Mesendoderm (in vitro differentiated cells): ENCODE measurements around the gene PIK3R6.

Source experiments
- DNase-seq: peaks from one replicate; pipeline ENCODE4 v3.0.0; 2013
- H2AK5ac ChIP-seq: 2 replicates; pipeline ENCODE4 v1.6.1; 2013; ENCODE audit warnings: low read length, inconsistent platforms
- H2BK120ac ChIP-seq: 2 replicates; pipeline ENCODE4 v1.6.1; 2013; ENCODE audit warnings: low read depth, mild to moderate bottlenecking, low read length, moderate library complexity, mixed read lengths
- H2BK15ac ChIP-seq: replicated peaks from 2 replicates; pipeline ENCODE4 v1.6.1; 2013; ENCODE audit warnings: low read depth, mild to moderate bottlenecking, moderate library complexity
- H2BK5ac ChIP-seq: 2 replicates; pipeline ENCODE4 v1.6.1; 2013; ENCODE audit warnings: low read length, inconsistent platforms
- H3K18ac ChIP-seq: 2 replicates; pipeline ENCODE4 v1.6.1; 2013; ENCODE audit warnings: mild to moderate bottlenecking, low read length, mixed read lengths
- H3K23ac ChIP-seq: one replicate; pipeline ENCODE4 v1.6.1; 2013; ENCODE audit warnings: low read length
- H3K27ac ChIP-seq: 2 replicates; pipeline ENCODE4 v1.5.1; 2013; ENCODE audit warnings: low read depth, mild to moderate bottlenecking, inconsistent platforms, low read length, moderate library complexity
- H3K27me3 ChIP-seq: 2 replicates; pipeline ENCODE4 v1.6.1; 2013; ENCODE audit warnings: low read length, control low read depth, mild to moderate bottlenecking, inconsistent platforms; ENCODE audit not compliant: insufficient read depth, poor library complexity
- H3K36me3 ChIP-seq: 2 replicates; pipeline ENCODE4 v1.6.1; 2013; ENCODE audit warnings: low read length, inconsistent platforms; ENCODE audit not compliant: control insufficient read depth, insufficient read depth
- H3K4ac ChIP-seq: one replicate; pipeline ENCODE4 v1.6.1; 2013; ENCODE audit warnings: low read depth, mild to moderate bottlenecking, low read length, moderate library complexity
- H3K4me1 ChIP-seq: 2 replicates; pipeline ENCODE4 v1.6.1; 2013; ENCODE audit warnings: low read depth, low read length, inconsistent platforms; ENCODE audit not compliant: control insufficient read depth
- H3K4me2 ChIP-seq: 2 replicates; pipeline ENCODE4 v1.6.1; 2013; ENCODE audit warnings: low read length
- H3K4me3 ChIP-seq: 2 replicates; pipeline ENCODE4 v1.5.1; 2013; ENCODE audit warnings: mild to moderate bottlenecking, low read length
- H3K56ac ChIP-seq: one replicate; pipeline ENCODE4 v1.6.1; 2013; ENCODE audit warnings: low read length
- H3K79me1 ChIP-seq: 2 replicates; pipeline ENCODE4 v1.6.1; 2013; ENCODE audit warnings: low read length, inconsistent platforms
- H3K79me2 ChIP-seq: 2 replicates; pipeline ENCODE4 v1.6.1; 2013; ENCODE audit warnings: mild to moderate bottlenecking, low read length; ENCODE audit not compliant: control insufficient read depth, insufficient read depth
- H3K9ac ChIP-seq: 2 replicates; pipeline ENCODE4 v1.6.1; 2013; ENCODE audit warnings: low read length, inconsistent platforms
- H4K5ac ChIP-seq: one replicate; pipeline ENCODE4 v1.6.1; 2013; ENCODE audit warnings: low read length
- H4K8ac ChIP-seq: one replicate; pipeline ENCODE4 v1.6.1; 2013; ENCODE audit warnings: low read depth, mild to moderate bottlenecking, control low read depth, low read length, moderate library complexity
- WGBS: extraction: QIAGEN DNeasy Blood & Tissue Kit; methylation state at CpG from one replicate; pipeline ENCODE4 v1.1.7; 2013; ENCODE audit warnings: low lambda C conversion rate, missing lambda C conversion rate; ENCODE audit not compliant: insufficient coverage; ENCODE audit errors: extremely low coverage; 5-methylcytosine and 5-hydroxymethylcytosine counted together

PIK3R6 gene

DNA sequence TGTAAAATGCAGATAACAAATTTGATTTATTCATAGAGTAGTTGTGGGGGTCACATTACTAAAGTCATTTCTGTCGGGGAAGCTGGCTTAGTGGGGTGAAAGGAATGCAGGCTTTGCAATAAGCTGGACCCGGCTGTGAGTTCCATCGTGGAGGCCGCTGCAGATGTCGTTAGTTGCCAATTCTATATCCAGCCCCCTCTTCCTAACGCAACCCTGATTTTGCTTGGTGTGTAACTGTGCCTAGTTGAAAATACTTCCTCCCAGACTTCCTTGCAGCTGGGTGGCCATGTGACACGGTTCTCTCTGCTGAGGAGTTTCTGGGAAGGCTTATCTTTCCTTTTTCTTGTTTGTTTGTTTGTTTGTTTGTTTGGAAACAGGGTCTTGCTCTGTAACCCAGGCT is 72.8 kb downstream of the PIK3R6 start:
- Histone ChIP-seq H3K27ac (no peak overlapping the region), H3K4me3 (no peak overlapping the region), H2AK5ac (no peak overlapping the region), H2BK120ac (no peak overlapping the region), H3K23ac (no peak overlapping the region), H3K4me1 (no peaks in the 10 kb centered on the region), H3K27me3 (no peaks in the 10 kb centered on the region), H2BK5ac (no peak overlapping the region), H3K9ac (no peak overlapping the region), H3K56ac (no peak overlapping the region), H2BK15ac (no peak overlapping the region), H3K36me3 (no peaks in the 10 kb centered on the region), H3K79me1 (no peaks in the 10 kb centered on the region), H3K18ac (no peak overlapping the region), H3K4me2 (no peak overlapping the region), H4K5ac (no peak overlapping the region), H3K79me2 (no peaks in the 10 kb centered on the region), H4K8ac (no peak overlapping the region), H3K4ac (no peak overlapping the region)
- no peak for DNase-seq
- WGBS = no CpG with 5 or more reads among the region's 7 CpGs

DNA sequence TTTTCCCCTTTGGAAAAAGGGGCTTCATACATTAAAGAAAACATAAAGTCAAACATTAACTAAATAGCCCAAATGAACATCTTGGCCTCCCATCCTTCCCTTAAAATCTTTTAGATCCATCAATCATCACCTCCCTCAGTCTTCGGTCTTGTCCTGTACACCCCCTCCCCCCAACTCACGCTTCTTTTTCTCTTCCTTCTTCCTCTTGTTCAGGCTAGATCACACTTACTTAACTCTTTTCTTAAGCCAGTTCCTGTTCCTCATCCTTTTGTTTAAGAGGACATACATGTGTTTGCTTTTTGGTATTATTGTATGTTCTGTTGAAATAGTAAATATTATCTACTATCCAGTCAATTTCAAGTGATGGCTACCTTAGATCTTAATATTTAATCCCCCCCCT is 73.8 kb downstream of the PIK3R6 start:
- Histone ChIP-seq H3K23ac (no peak overlapping the region), H3K36me3 (no peaks in the 10 kb centered on the region), H3K56ac (no peak overlapping the region), H3K4me3 (no peak overlapping the region), H2BK15ac (no peak overlapping the region), H3K18ac (no peak overlapping the region), H3K4me1 (no peaks in the 10 kb centered on the region), H3K4me2 (no peak overlapping the region), H3K79me1 (no peaks in the 10 kb centered on the region), H4K8ac (no peak overlapping the region), H3K27me3 (no peaks in the 10 kb centered on the region), H3K79me2 (no peaks in the 10 kb centered on the region), H3K27ac (no peak overlapping the region), H2BK120ac (no peak overlapping the region), H4K5ac (no peak overlapping the region), H3K9ac (no peak overlapping the region), H3K4ac (no peak overlapping the region), H2AK5ac (no peak overlapping the region), H2BK5ac (no peak overlapping the region)
- 100% methylated on average over 1 of the region's 2 CpGs for WGBS
- DNase-seq = no peak

DNA sequence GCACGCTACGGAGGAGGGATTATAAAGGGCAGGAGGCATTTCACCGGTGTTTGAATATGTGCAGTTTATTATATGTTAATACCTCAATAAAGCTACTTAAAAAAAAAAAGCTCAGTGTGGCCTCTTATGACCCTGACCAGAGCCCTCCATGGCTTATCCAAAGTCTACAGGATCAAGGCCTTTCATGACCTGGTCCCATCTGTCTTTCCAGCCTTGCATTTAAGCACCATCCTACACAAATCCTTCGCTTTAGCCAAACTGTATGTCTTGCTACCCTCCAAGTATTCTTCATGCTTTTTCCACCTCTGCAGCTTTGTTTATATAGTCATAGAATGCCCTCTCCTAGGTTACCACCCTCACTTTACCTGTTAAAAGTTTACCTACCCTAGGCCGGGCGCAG is 74.8 kb downstream of the PIK3R6 start:
- no peaks in the 10 kb centered on the region for H3K36me3 ChIP-seq
- no peak overlapping the region for H3K4me2 ChIP-seq
- no CpG with 5 or more reads among the region's 6 CpGs for WGBS
- H3K79me1 ChIP-seq = no peaks in the 10 kb centered on the region
- H3K56ac ChIP-seq = no peak overlapping the region
- H2AK5ac ChIP-seq = no peak overlapping the region
- no peak overlapping the region for H2BK15ac ChIP-seq
- no peak overlapping the region for H3K9ac ChIP-seq
- no peak overlapping the region for H3K4me3 ChIP-seq
- DNase-seq = no peak
- H4K5ac ChIP-seq = no peak overlapping the region
- no peaks in the 10 kb centered on the region for H3K79me2 ChIP-seq
- no peak overlapping the region for H3K18ac ChIP-seq
- no peaks in the 10 kb centered on the region for H3K27me3 ChIP-seq
- no peak overlapping the region for H4K8ac ChIP-seq
- no peak overlapping the region for H2BK5ac ChIP-seq
- H3K27ac ChIP-seq = no peak overlapping the region
- no peak overlapping the region for H3K23ac ChIP-seq
- H2BK120ac ChIP-seq = no peak overlapping the region
- H3K4me1 ChIP-seq = no peaks in the 10 kb centered on the region
- H3K4ac ChIP-seq = no peak overlapping the region

DNA sequence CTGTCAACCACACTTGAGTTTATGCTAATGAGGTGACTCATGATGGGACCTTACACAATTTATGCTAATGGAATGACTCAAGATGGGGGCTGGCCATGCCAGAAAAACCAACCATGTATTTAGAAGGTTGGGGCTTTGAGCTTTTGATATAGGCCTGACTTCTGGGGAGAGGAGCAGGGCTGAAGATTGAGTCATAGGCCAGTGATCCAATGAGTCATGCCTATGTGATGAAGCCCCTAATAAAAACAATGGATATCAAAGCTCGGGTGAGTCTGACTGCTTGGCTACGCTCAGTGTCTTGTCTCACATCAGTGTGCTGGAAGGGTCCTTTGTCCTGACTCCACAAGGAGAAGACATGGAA is 75.6 kb downstream of the PIK3R6 start:
- Histone ChIP-seq H3K79me2 (no peaks in the 10 kb centered on the region), H3K27me3 (no peaks in the 10 kb centered on the region), H3K9ac (no peak overlapping the region), H3K4ac (no peak overlapping the region), H3K23ac (no peak overlapping the region), H2BK5ac (no peak overlapping the region), H3K56ac (no peak overlapping the region), H2BK15ac (no peak overlapping the region), H2BK120ac (no peak overlapping the region), H2AK5ac (no peak overlapping the region), H4K5ac (no peak overlapping the region), H3K36me3 (no peaks in the 10 kb centered on the region), H4K8ac (no peak overlapping the region), H3K4me2 (no peak overlapping the region), H3K27ac (no peak overlapping the region), H3K79me1 (no peaks in the 10 kb centered on the region), H3K18ac (no peak overlapping the region), H3K4me3 (no peak overlapping the region), H3K4me1 (no peaks in the 10 kb centered on the region)
- peak; percentile 79 for DNase-seq
- no CpG with 5 or more reads among the region's 2 CpGs for WGBS

DNA sequence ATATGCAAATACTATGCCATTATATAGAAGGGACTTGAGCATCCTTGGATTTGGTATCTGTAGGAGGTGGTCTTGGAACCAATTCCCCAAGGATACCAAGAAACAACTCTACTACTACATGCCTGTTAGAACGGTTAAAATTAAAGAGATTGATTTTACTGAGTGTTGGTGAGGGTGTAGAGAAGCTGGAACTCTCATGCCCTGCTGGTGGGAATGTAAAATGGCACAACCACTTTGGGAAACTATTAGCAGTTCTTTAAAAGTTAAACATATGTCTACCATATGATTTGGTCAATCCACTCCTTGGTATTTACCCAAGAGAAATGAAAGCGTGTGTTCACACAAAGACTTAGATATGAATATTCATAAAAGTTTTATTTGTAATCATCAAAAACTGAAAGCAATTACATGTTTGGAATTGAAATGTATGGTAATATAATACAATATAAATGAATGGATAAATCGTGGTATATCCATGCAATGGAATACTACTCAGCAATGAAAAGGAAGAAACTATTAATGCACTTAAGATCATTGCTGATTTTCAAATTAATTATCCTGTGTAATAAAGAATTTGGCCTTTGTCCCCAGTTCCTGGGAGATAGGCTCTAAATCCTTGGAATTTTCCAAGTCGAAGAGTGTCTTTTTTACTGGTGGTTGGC is 76.1 kb downstream of the PIK3R6 start:
- Histone ChIP-seq H3K56ac (no peak overlapping the region), H3K4me2 (no peak overlapping the region), H3K18ac (no peak overlapping the region), H4K5ac (no peak overlapping the region), H3K9ac (no peak overlapping the region), H3K4me3 (no peak overlapping the region), H3K27me3 (no peaks in the 10 kb centered on the region), H3K79me2 (no peaks in the 10 kb centered on the region), H4K8ac (no peak overlapping the region), H3K36me3 (no peaks in the 10 kb centered on the region), H2AK5ac (no peak overlapping the region), H2BK15ac (no peak overlapping the region), H3K4me1 (no peaks in the 10 kb centered on the region), H2BK5ac (no peak overlapping the region), H3K23ac (no peak overlapping the region), H3K79me1 (no peaks in the 10 kb centered on the region), H3K27ac (no peak overlapping the region), H3K4ac (no peak overlapping the region), H2BK120ac (no peak overlapping the region)
- peak; percentile 17 for DNase-seq
- no CpG with 5 or more reads among the region's 4 CpGs for WGBS

DNA sequence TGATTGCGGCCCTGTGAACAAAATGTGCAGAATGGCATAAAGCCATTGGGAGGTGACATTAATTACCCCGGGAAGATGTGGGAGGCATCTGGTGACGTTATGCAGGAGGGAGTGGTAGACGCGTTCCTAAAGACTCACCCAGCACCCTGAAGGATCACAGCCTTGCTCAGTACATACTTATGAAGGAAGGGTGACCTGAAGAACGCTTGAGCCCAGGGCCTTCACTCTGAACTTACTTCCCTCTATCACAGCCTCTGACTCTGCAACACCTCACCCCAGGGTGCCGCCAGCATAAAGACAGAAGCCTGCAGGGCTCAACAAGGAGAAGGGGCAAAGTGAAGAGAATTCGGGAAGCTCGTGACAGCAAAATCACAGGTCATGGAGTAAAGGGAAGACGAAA is 77.7 kb downstream of the PIK3R6 start:
- H2BK120ac ChIP-seq = no peak overlapping the region
- no peak overlapping the region for H3K4me2 ChIP-seq
- no CpG with 5 or more reads among the region's 10 CpGs for WGBS
- H2AK5ac ChIP-seq = no peak overlapping the region
- H3K79me2 ChIP-seq = no peaks in the 10 kb centered on the region
- no peaks in the 10 kb centered on the region for H3K4me1 ChIP-seq
- H3K18ac ChIP-seq = no peak overlapping the region
- peak; percentile 18 for DNase-seq
- H2BK15ac ChIP-seq = no peak overlapping the region
- H3K4me3 ChIP-seq = no peak overlapping the region
- no peak overlapping the region for H3K9ac ChIP-seq
- H3K56ac ChIP-seq = no peak overlapping the region
- no peak overlapping the region for H3K23ac ChIP-seq
- no peaks in the 10 kb centered on the region for H3K79me1 ChIP-seq
- no peaks in the 10 kb centered on the region for H3K36me3 ChIP-seq
- no peaks in the 10 kb centered on the region for H3K27me3 ChIP-seq
- H3K4ac ChIP-seq = no peak overlapping the region
- no peak overlapping the region for H4K5ac ChIP-seq
- no peak overlapping the region for H4K8ac ChIP-seq
- no peak overlapping the region for H3K27ac ChIP-seq
- no peak overlapping the region for H2BK5ac ChIP-seq
